ENCODE measurements around the gene MCTP1. TPM values are rescaled to one million over a fixed set of nuclear protein-coding genes. Genes with fewer than 3 reads are reported as not detected.

Gene MCTP1
- 15.4 and 19.4 TPM in 2 replicates for total RNA-seq

DNA sequence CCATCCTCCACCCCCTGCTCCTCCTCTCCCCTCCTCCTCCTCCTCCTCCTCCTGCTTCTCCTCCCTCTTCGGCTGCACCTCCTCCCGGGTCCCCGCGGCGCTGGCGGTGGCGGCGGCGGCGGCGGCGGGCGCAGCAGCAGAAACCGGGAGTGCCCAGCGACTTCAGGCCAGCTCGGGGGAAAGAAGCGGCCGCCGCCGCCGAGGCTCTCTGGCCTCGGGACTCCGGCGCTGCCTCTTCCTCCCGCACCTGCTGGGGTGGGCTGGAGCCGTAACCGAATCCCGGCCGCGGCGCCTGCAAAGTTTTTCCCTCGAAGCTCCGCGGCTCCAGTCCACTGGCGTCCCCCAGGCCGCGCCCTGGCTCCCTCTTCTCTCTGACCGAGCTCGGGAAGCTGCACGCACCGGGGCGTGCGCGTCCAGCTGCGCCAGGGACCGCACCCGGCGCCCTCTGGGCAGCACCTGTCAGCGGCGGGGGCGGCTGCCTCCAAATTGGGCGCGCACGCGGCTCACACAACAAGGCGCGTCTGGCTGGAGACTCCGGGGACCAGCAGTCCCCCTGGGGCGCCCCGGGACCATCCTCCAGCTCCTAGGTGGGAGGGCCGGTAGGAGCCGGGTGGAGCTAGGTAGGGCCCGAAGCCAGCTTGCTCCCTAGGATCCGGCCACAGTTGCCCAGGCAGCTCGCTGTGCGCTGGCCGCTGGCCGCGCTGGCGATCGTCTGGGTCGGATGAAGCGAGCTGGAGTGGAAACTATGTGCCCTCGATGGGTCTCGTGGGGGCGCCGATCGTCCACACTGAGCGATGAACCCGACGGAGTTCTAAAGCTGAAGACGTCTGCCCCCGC lies at the start of gene MCTP1:
TSS of gene MCTP1 (minus strand) at position 523 of the 837 bp plus-strand sequence.

Other genes with a start within 250 kb of the MCTP1 start
- not detected in 2 replicates for gene FAM81B, start 106.3 kb upstream of the MCTP1 start, total RNA-seq

All from tracheal epithelial cell (primary cell).